ENCODE data around the gene ATP6V1G2. TPM values are rescaled to one million over a fixed set of nuclear protein-coding genes. Genes with fewer than 3 reads are reported as not detected.
A peak's percentile ranks its signal among the peaks of the same experiment; 100 is the strongest.

ATP6V1G2 gene
- total and polyA plus RNA-seq, 2 experiments from 2014 or later: 2.4 to 2.7 TPM

DNA sequence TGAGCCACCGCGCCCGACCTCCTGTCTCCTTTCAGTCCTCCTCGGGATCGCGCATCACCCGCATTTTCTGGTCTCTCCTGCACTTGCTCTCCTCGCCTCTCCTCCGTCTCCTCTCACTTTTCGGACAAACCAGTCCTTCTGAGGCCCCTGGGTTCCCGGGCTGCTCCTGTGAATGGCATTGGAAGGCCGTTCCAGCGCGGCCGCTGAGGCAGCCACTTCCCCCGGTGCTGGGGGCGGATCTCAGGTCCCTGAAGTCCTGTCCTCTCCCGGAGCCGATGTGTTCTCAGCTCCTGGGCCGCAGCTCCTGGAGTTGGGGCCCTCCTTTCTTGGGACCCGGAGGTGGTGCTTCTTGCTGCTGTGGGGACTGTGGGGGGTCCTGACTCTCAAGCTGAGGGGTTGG is 47.7 kb downstream of the ATP6V1G2 start:
- Histone ChIP-seq H3K9me2 (ENCODE audit: insufficient read depth) (no peaks in the 10 kb centered on the region), H3K36me3 (ENCODE audit: insufficient read depth) (no peaks in the 10 kb centered on the region), H3K27ac (ENCODE audit: low read depth) (no peak overlapping the region), H3K27me3 (ENCODE audit: insufficient read depth) (peaks cover 38% of the 10 kb centered on the region), H3F3A (replicated peaks; ENCODE audit: low read depth) (no peaks in the 10 kb centered on the region), H3K4me2 (peak overlapping the region; percentile 79), H4K20me1 (replicated peaks; ENCODE audit: insufficient read depth) (peaks cover 12% of the 10 kb centered on the region), H3K4me3 (peak overlapping the region; percentile 80), H3K4me1 (ENCODE audit: insufficient read depth) (peaks cover 22% of the 10 kb centered on the region), H2AFZ (no peak overlapping the region), H3K79me2 (replicated peaks; ENCODE audit: insufficient read depth) (peaks cover 33% of the 10 kb centered on the region)
- DNase-seq (ENCODE audit: low spot score): peak; percentile 72
- H3K27ac Mint-ChIP-seq: peak overlapping the region; percentile 74
- H3K4me1 Mint-ChIP-seq: peaks cover 40% of the 10 kb centered on the region
- peak overlapping the region; percentile 91 for H3K4me3 Mint-ChIP-seq
- no peaks in the 10 kb centered on the region for H3K36me3 Mint-ChIP-seq (ENCODE audit: low read depth)
- H3K27me3 Mint-ChIP-seq (ENCODE audit: insufficient read depth, low read depth, poor library complexity): peaks cover 30% of the 10 kb centered on the region
- ATAC-seq: peak; percentile 14
- no peaks in the 10 kb centered on the region; the same call in 2 of the 3 replicates for H3K9me3 Mint-ChIP-seq
- TF ChIP-seq STAT1 (IDR thresholded peaks at IDR 0.05; ENCODE audit: unreplicated experiment): no peak
- no peak for TF ChIP-seq NANOG (IDR thresholded peaks at IDR 0.05; ENCODE audit: borderline replicate concordance)
- no peak for TF ChIP-seq ZNF114 (CRISPR knock-in tag; IDR thresholded peaks at IDR 0.05)
- TF ChIP-seq CREB1 (CRISPR knock-in tag; IDR thresholded peaks at IDR 0.05; ENCODE audit: low read depth): no peak
- TF ChIP-seq EZH2 (IDR thresholded peaks at IDR 0.05; ENCODE audit: low read depth, unreplicated experiment): no peak
- TF ChIP-seq, protein P1, sequence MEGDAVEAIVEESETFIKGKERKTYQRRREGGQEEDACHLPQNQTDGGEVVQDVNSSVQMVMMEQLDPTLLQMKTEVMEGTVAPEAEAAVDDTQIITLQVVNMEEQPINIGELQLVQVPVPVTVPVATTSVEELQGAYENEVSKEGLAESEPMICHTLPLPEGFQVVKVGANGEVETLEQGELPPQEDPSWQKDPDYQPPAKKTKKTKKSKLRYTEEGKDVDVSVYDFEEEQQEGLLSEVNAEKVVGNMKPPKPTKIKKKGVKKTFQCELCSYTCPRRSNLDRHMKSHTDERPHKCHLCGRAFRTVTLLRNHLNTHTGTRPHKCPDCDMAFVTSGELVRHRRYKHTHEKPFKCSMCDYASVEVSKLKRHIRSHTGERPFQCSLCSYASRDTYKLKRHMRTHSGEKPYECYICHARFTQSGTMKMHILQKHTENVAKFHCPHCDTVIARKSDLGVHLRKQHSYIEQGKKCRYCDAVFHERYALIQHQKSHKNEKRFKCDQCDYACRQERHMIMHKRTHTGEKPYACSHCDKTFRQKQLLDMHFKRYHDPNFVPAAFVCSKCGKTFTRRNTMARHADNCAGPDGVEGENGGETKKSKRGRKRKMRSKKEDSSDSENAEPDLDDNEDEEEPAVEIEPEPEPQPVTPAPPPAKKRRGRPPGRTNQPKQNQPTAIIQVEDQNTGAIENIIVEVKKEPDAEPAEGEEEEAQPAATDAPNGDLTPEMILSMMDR (conservative IDR thresholded peaks at IDR 0.05; ENCODE audit: low read depth in 2 of 2): no peak
- no peak for TF ChIP-seq POLR2AphosphoS5 (IDR thresholded peaks at IDR 0.05; ENCODE audit: low read depth)
- no peak for TF ChIP-seq EZH2phosphoT487 (IDR thresholded peaks at IDR 0.05; ENCODE audit: unreplicated experiment)
- no peak for TF ChIP-seq JUNB (IDR thresholded peaks at IDR 0.05; ENCODE audit: unreplicated experiment)
- TF ChIP-seq, protein P2, sequence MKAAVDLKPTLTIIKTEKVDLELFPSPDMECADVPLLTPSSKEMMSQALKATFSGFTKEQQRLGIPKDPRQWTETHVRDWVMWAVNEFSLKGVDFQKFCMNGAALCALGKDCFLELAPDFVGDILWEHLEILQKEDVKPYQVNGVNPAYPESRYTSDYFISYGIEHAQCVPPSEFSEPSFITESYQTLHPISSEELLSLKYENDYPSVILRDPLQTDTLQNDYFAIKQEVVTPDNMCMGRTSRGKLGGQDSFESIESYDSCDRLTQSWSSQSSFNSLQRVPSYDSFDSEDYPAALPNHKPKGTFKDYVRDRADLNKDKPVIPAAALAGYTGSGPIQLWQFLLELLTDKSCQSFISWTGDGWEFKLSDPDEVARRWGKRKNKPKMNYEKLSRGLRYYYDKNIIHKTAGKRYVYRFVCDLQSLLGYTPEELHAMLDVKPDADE (IDR thresholded peaks at IDR 0.05): no peak
- TF ChIP-seq, protein P3, sequence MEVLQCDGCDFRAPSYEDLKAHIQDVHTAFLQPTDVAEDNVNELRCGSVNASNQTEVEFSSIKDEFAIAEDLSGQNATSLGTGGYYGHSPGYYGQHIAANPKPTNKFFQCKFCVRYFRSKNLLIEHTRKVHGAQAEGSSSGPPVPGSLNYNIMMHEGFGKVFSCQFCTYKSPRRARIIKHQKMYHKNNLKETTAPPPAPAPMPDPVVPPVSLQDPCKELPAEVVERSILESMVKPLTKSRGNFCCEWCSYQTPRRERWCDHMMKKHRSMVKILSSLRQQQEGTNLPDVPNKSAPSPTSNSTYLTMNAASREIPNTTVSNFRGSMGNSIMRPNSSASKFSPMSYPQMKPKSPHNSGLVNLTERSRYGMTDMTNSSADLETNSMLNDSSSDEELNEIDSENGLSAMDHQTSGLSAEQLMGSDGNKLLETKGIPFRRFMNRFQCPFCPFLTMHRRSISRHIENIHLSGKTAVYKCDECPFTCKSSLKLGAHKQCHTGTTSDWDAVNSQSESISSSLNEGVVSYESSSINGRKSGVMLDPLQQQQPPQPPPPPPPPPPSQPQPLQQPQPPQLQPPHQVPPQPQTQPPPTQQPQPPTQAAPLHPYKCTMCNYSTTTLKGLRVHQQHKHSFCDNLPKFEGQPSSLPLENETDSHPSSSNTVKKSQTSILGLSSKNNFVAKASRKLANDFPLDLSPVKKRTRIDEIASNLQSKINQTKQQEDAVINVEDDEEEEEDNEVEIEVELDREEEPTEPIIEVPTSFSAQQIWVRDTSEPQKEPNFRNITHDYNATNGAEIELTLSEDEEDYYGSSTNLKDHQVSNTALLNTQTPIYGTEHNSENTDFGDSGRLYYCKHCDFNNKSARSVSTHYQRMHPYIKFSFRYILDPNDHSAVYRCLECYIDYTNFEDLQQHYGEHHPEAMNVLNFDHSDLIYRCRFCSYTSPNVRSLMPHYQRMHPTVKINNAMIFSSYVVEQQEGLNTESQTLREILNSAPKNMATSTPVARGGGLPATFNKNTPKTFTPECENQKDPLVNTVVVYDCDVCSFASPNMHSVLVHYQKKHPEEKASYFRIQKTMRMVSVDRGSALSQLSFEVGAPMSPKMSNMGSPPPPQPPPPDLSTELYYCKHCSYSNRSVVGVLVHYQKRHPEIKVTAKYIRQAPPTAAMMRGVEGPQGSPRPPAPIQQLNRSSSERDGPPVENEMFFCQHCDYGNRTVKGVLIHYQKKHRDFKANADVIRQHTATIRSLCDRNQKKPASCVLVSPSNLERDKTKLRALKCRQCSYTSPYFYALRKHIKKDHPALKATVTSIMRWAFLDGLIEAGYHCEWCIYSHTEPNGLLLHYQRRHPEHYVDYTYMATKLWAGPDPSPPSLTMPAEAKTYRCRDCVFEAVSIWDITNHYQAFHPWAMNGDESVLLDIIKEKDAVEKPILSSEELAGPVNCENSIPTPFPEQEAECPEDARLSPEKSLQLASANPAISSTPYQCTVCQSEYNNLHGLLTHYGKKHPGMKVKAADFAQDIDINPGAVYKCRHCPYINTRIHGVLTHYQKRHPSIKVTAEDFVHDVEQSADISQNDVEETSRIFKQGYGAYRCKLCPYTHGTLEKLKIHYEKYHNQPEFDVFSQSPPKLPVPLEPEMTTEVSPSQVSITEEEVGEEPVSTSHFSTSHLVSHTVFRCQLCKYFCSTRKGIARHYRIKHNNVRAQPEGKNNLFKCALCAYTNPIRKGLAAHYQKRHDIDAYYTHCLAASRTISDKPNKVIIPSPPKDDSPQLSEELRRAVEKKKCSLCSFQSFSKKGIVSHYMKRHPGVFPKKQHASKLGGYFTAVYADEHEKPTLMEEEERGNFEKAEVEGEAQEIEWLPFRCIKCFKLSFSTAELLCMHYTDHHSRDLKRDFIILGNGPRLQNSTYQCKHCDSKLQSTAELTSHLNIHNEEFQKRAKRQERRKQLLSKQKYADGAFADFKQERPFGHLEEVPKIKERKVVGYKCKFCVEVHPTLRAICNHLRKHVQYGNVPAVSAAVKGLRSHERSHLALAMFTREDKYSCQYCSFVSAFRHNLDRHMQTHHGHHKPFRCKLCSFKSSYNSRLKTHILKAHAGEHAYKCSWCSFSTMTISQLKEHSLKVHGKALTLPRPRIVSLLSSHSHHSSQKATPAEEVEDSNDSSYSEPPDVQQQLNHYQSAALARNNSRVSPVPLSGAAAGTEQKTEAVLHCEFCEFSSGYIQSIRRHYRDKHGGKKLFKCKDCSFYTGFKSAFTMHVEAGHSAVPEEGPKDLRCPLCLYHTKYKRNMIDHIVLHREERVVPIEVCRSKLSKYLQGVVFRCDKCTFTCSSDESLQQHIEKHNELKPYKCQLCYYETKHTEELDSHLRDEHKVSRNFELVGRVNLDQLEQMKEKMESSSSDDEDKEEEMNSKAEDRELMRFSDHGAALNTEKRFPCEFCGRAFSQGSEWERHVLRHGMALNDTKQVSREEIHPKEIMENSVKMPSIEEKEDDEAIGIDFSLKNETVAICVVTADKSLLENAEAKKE (CRISPR knock-in tag; IDR thresholded peaks at IDR 0.05): no peak
- TF ChIP-seq ZNF331 (CRISPR knock-in tag; IDR thresholded peaks at IDR 0.05; ENCODE audit: low read depth): no peak
- TF ChIP-seq, protein P4, sequence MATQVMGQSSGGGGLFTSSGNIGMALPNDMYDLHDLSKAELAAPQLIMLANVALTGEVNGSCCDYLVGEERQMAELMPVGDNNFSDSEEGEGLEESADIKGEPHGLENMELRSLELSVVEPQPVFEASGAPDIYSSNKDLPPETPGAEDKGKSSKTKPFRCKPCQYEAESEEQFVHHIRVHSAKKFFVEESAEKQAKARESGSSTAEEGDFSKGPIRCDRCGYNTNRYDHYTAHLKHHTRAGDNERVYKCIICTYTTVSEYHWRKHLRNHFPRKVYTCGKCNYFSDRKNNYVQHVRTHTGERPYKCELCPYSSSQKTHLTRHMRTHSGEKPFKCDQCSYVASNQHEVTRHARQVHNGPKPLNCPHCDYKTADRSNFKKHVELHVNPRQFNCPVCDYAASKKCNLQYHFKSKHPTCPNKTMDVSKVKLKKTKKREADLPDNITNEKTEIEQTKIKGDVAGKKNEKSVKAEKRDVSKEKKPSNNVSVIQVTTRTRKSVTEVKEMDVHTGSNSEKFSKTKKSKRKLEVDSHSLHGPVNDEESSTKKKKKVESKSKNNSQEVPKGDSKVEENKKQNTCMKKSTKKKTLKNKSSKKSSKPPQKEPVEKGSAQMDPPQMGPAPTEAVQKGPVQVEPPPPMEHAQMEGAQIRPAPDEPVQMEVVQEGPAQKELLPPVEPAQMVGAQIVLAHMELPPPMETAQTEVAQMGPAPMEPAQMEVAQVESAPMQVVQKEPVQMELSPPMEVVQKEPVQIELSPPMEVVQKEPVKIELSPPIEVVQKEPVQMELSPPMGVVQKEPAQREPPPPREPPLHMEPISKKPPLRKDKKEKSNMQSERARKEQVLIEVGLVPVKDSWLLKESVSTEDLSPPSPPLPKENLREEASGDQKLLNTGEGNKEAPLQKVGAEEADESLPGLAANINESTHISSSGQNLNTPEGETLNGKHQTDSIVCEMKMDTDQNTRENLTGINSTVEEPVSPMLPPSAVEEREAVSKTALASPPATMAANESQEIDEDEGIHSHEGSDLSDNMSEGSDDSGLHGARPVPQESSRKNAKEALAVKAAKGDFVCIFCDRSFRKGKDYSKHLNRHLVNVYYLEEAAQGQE (IDR thresholded peaks at IDR 0.05; ENCODE audit: unreplicated experiment): no peak

All from GM23338 (cell line).